ENCODE results near the gene CD109. TPM values are rescaled to one million over a fixed set of nuclear protein-coding genes. Genes with fewer than 3 reads are reported as not detected.
"Not testable (repeated sequence)": the region's sequence is repeated elsewhere in the genome, so short reads cannot be mapped to it uniquely, and the experiment has no call there.

The CD109 gene
- total RNA-seq, 1 donor from 2014 or later = 17.6 TPM

- H3K4me3 ChIP-seq = no peak overlapping the region
- H3K36me3 ChIP-seq = no peaks in the 10 kb centered on the region
- no peaks in the 10 kb centered on the region for H3K4me1 ChIP-seq
- H3K27ac ChIP-seq = no peak overlapping the region
- no peaks in the 10 kb centered on the region for H3K27me3 ChIP-seq
- H3K9me3 ChIP-seq = no peaks in the 10 kb centered on the region
- intact Hi-C loops (cut with DNase I) = no loop called here
- TF ChIP-seq CTCF (IDR thresholded peaks at IDR 0.05) = no peak
- DNase-seq (ENCODE audit: low spot score in 2 of 2) = no peak
These were observed 28.4 kb downstream of the CD109 start for GRCh38 chr6:73724389-73724788.

GRCh38 chr6:73725192-73725591 is 29.2 kb downstream of the CD109 start:
- H3K36me3 ChIP-seq; H3K27ac ChIP-seq; H3K27me3 ChIP-seq; DNase-seq (ENCODE audit: low spot score in 2 of 2); H3K4me3 ChIP-seq; intact Hi-C loops (cut with DNase I); H3K9me3 ChIP-seq; H3K4me1 ChIP-seq: not testable (repeated sequence)

GRCh38 chr6:73727114-73727513 is 31.1 kb downstream of the CD109 start:
- Histone ChIP-seq H3K4me3 (no peak overlapping the region), H3K9me3 (no peaks in the 10 kb centered on the region), H3K27me3 (no peaks in the 10 kb centered on the region), H3K4me1 (no peaks in the 10 kb centered on the region), H3K36me3 (no peaks in the 10 kb centered on the region), H3K27ac (no peak overlapping the region)
- TF ChIP-seq CTCF (IDR thresholded peaks at IDR 0.05) = no peak
- intact Hi-C loops (cut with DNase I) = no loop called here
- DNase-seq (ENCODE audit: low spot score in 2 of 2) = no peak

- Histone ChIP-seq H3K36me3 (no peaks in the 10 kb centered on the region), H3K4me1 (no peaks in the 10 kb centered on the region), H3K4me3 (no peak overlapping the region), H3K9me3 (no peaks in the 10 kb centered on the region), H3K27me3 (no peaks in the 10 kb centered on the region), H3K27ac (no peak overlapping the region)
- TF ChIP-seq CTCF (IDR thresholded peaks at IDR 0.05) = no peak
- DNase-seq (ENCODE audit: low spot score in 2 of 2) = no peak
- intact Hi-C loops (cut with DNase I) = no loop called here
These were observed 32.7 kb downstream of the CD109 start for GRCh38 chr6:73728548-73729205.

GRCh38 chr6:73731285-73731684 is 35.3 kb downstream of the CD109 start:
- intact Hi-C loops (cut with DNase I) = no loop called here
- Histone ChIP-seq H3K4me1 (no peaks in the 10 kb centered on the region), H3K27ac (no peak overlapping the region), H3K36me3 (no peaks in the 10 kb centered on the region), H3K4me3 (no peak overlapping the region), H3K9me3 (no peaks in the 10 kb centered on the region), H3K27me3 (no peaks in the 10 kb centered on the region)
- no peak for TF ChIP-seq CTCF (IDR thresholded peaks at IDR 0.05)
- no peak for DNase-seq (ENCODE audit: low spot score in 2 of 2)

GRCh38 chr6:73732845-73733675 is 37.1 kb downstream of the CD109 start:
- Histone ChIP-seq H3K4me1 (no peaks in the 10 kb centered on the region), H3K27ac (no peak overlapping the region), H3K27me3 (no peaks in the 10 kb centered on the region), H3K36me3 (no peaks in the 10 kb centered on the region), H3K9me3 (no peaks in the 10 kb centered on the region), H3K4me3 (no peak overlapping the region)
- intact Hi-C loops (cut with DNase I) = loop anchor here (1.0 kb wide), 1 partner anchor 58 kb away; no protein-coding TSS in a partner anchor
- peak in 1 of 2 donors; percentile 78 for DNase-seq (ENCODE audit: low spot score in 2 of 2)
- peak; percentile 71 to 90 (median 90) for TF ChIP-seq CTCF (IDR thresholded peaks at IDR 0.05)

All from ascending aorta (tissue), 2 donors.